Endothelial cell of umbilical vein (primary cell): Measurements from ENCODE around the gene ANKRD23. TPM values are rescaled to one million over a fixed set of nuclear protein-coding genes. Genes with fewer than 3 reads are reported as not detected.

Experiments used
- BruUV-seq: library from RNA; stranded (reverse); fragments of 400-500 nt; replicated peaks from 2 replicates; lab custom pipeline; 2021; lab: Mats Ljungman, UMichigan
- CTCF ChIA-PET: fragments of 300-600, 350-600 bp; sonication (Branson Sonifier 250); formaldehyde crosslinking; loops from one replicate; lab custom pipeline; 2021; ENCODE audit warnings: antibody characterized with exemption, inconsistent platforms; lab: Charles Lee
- POLR2A ChIA-PET: fragments of 300-600, 350-600 bp; sonication (Branson Sonifier 250); formaldehyde crosslinking; loops from one replicate; lab custom pipeline; 2021; ENCODE audit warnings: antibody characterized with exemption, inconsistent platforms; lab: Charles Lee
- DNase-seq: peaks from one replicate; pipeline ENCODE4 v3.0.0-alpha.2; 2011; ENCODE audit warnings: low read depth, low spot score
- FAIRE-seq: peaks from 2 replicates; lab custom pipeline; 2011; peaks lifted over from hg19 to GRCh38; lab: Jason Lieb, UNC
- H2AFZ ChIP-seq: 2 replicates; pipeline ENCODE4 v1.6.0; 2012; ENCODE audit warnings: low read depth, low read length, control low read depth, inconsistent platforms
- H3K27ac ChIP-seq: 2 replicates; pipeline ENCODE4 v1.5.1; 2011; ENCODE audit warnings: low read depth, mild to moderate bottlenecking, control low read depth, low read length, moderate library complexity; ENCODE audit not compliant: insufficient read depth
- H3K27me3 ChIP-seq, 2 experiments: 2 replicates each; pipeline versions ENCODE4 v1.6.0 to v1.6.1; 2011; ENCODE audit warnings: low read length in 2 of 2, mixed read lengths in 1 of 2; ENCODE audit not compliant: control insufficient read depth in 2 of 2, insufficient read depth in 2 of 2
- H3K36me3 ChIP-seq, 2 experiments: 2 replicates in 1 of 2; 3 replicates in 1 of 2; pipeline ENCODE4 v1.5.1; 2011; ENCODE audit warnings: low read length in 2 of 2, mild to moderate bottlenecking in 1 of 2, moderate library complexity in 1 of 2; ENCODE audit not compliant: control insufficient read depth in 2 of 2, insufficient read depth in 2 of 2; ENCODE audit errors: extremely low read depth in 1 of 2
- H3K4me1 ChIP-seq: 3 replicates; pipeline ENCODE4 v1.5.1; 2011; ENCODE audit warnings: mild to moderate bottlenecking, low read length; ENCODE audit not compliant: control insufficient read depth, insufficient read depth; ENCODE audit errors: extremely low read depth
- H3K4me2 ChIP-seq: 2 replicates; pipeline ENCODE4 v1.6.1; 2011; ENCODE audit warnings: low read length, control low read depth, mixed read lengths; ENCODE audit not compliant: insufficient read depth
- H3K4me3 ChIP-seq, 3 experiments: fragments of 200-600 bp in 1 of 3; sonication (generic), shearing (Covaris generic) in 1 of 3; replicated peaks in 1 of 3; 2 replicates each; pipeline ENCODE4 v1.5.1; 2011 to 2016; ENCODE audit warnings: control low read depth in 3 of 3, low read length in 3 of 3, mild to moderate bottlenecking in 2 of 3, inconsistent platforms in 1 of 3, low read depth in 1 of 3, moderate library complexity in 1 of 3; ENCODE audit not compliant: insufficient read depth in 1 of 3
- H3K79me2 ChIP-seq: 2 replicates; pipeline ENCODE4 v1.6.0; 2012; ENCODE audit warnings: low read length, inconsistent platforms; ENCODE audit not compliant: control insufficient read depth, insufficient read depth
- H3K9ac ChIP-seq: replicated peaks from 2 replicates; pipeline ENCODE3; 2011; ENCODE audit warnings: low read length, control low read depth; ENCODE audit not compliant: insufficient read depth; ENCODE audit errors: extremely low read depth
- H3K9me1 ChIP-seq: replicated peaks from 3 replicates; pipeline ENCODE4 v1.6.0; 2011; ENCODE audit warnings: mild to moderate bottlenecking, low read length; ENCODE audit not compliant: control insufficient read depth, insufficient read depth; ENCODE audit errors: extremely low read depth
- H3K9me3 ChIP-seq: replicated peaks from 2 replicates; pipeline ENCODE4 v1.5.1; 2012; ENCODE audit warnings: low read length, inconsistent platforms; ENCODE audit not compliant: control insufficient read depth, insufficient read depth
- H4K20me1 ChIP-seq: replicated peaks from 2 replicates; pipeline ENCODE3; 2011; ENCODE audit warnings: mild to moderate bottlenecking, low read length; ENCODE audit not compliant: control insufficient read depth, insufficient read depth; ENCODE audit errors: extremely low read depth
- CTCF ChIP-seq, 2 donors: IDR thresholded peaks; 1 replicate in 1 of 2; 2 replicates in 1 of 2; pipeline ENCODE4 v1.5.1; 2011; ENCODE audit warnings: low read length in 2 of 2, mild to moderate bottlenecking in 2 of 2, moderate library complexity in 2 of 2, control low read depth in 1 of 2, inconsistent platforms in 1 of 2, low read depth in 1 of 2; ENCODE audit not compliant: insufficient read depth in 1 of 2; ENCODE audit errors: extremely low read depth in 1 of 2
- EZH2 ChIP-seq: IDR thresholded peaks from 2 replicates; pipeline ENCODE4 v1.6.1; 2012; ENCODE audit warnings: borderline replicate concordance, low read depth, mild to moderate bottlenecking, moderate library complexity, low read length, inconsistent platforms; ENCODE audit not compliant: severe bottlenecking
- FOS ChIP-seq: IDR thresholded peaks from 2 replicates; pipeline ENCODE4 v1.6.1; 2011; ENCODE audit warnings: mild to moderate bottlenecking, low read length, moderate library complexity, borderline replicate concordance; ENCODE audit not compliant: insufficient read depth
- GATA2 ChIP-seq: IDR thresholded peaks from 2 replicates; pipeline ENCODE4 v1.7.0; 2011; ENCODE audit warnings: low read depth, mild to moderate bottlenecking, moderate library complexity, mixed read lengths, low read length; ENCODE audit not compliant: insufficient read length, insufficient read depth
- JUN ChIP-seq: IDR thresholded peaks from 2 replicates; pipeline ENCODE4 v1.6.1; 2011; ENCODE audit warnings: borderline replicate concordance, low read depth; ENCODE audit not compliant: insufficient read length, insufficient read depth
- MAX ChIP-seq: IDR thresholded peaks from 2 replicates; pipeline ENCODE4 v1.6.1; 2011; ENCODE audit not compliant: insufficient read depth, insufficient read length
- MYC ChIP-seq: IDR thresholded peaks from one replicate; pipeline ENCODE4 v1.6.1; 2011; ENCODE audit warnings: mild to moderate bottlenecking, low read depth, low read length
- POLR2A ChIP-seq: IDR thresholded peaks from 2 replicates; pipeline ENCODE4 v1.6.1; 2012; ENCODE audit warnings: low read depth, mild to moderate bottlenecking, control low read depth, low read length
- POLR2AphosphoS5 ChIP-seq: IDR thresholded peaks from 2 replicates; pipeline ENCODE4 v1.6.1; 2012; ENCODE audit warnings: low read depth, mild to moderate bottlenecking, control low read depth, low read length, moderate library complexity; ENCODE audit not compliant: insufficient read depth
- dilution Hi-C: fragments of 300-500 bp; cut with MboI; formaldehyde crosslinking; loops from one replicate; pipeline ENCODE4 v1.15.0; 2019; ENCODE audit warnings: low sequenced_read_pairs; ENCODE audit not compliant: extremely low pct_ligation_motif_present
- intact Hi-C: fragments of 100-400 bp; cut with micrococcal nuclease; formaldehyde crosslinking; loops from one replicate; pipeline ENCODE4 v1.10.0; 2022
- polyA plus RNA-seq, 4 experiments: library from polyadenylated mRNA; depleted of rRNA in 3 of 4; stranded (reverse) in 3 of 4; unstranded in 1 of 4; fragments of >200 nt; gene quantifications; 2 replicates each; pipeline versions ENCODE4 v1.2.1 to v1.2.3, GENCODE V29; 2011 to 2012; ENCODE audit warnings: missing spikeins in 1 of 4
- total RNA-seq: library from RNA; stranded (reverse); gene quantifications from 2 replicates; pipeline ENCODE4 v1.2.3, GENCODE V29; 2021

Gene ANKRD23
- total and polyA plus RNA-seq, 2 donors (not counting 3 experiments of a cell fraction or from before 2014, with no cell fraction given), result 1.7 to 3.6 TPM

- Histone ChIP-seq H3K79me2 (no peaks in the 10 kb centered on the region), H3K27me3 (no peaks in the 10 kb centered on the region), H4K20me1 (no peaks in the 10 kb centered on the region), H3K4me2 (no peak overlapping the region), H3K9me3 (no peaks in the 10 kb centered on the region), H3K9ac (no peak overlapping the region), H3K27ac (no peak overlapping the region), H2AFZ (no peak overlapping the region), H3K4me3 (no peak overlapping the region), H3K36me3 (no peaks in the 10 kb centered on the region), H3K4me1 (no peaks in the 10 kb centered on the region), H3K9me1 (no peaks in the 10 kb centered on the region)
- ChIA-PET POLR2A (interaction anchor here (1.1 kb wide), 1 partner anchor 8 kb away, joined by 5 read pairs; no protein-coding TSS in a partner anchor), CTCF (interaction anchor here (1.9 kb wide), 1 partner anchor 23 kb away, joined by 4 read pairs; the partner anchor contains the start of gene ANKRD39)
- no TSS peak for BruUV-seq
- intact Hi-C loops (no loop called here), dilution Hi-C loops (no loop called here)
- FAIRE-seq, result no peak
- no peak for DNase-seq
- no peak for TF ChIP-seq MYC
Measured at GRCh38 chr2:96880891-96881273, 37.1 kb upstream of the ANKRD23 start.

GRCh38 chr2:96879545-96880040 is 35.8 kb upstream of the ANKRD23 start:
- Histone ChIP-seq H3K4me3 (no peak overlapping the region), H3K36me3 (no peaks in the 10 kb centered on the region), H3K9me1 (no peaks in the 10 kb centered on the region), H3K79me2 (no peaks in the 10 kb centered on the region), H3K9me3 (no peaks in the 10 kb centered on the region), H4K20me1 (no peaks in the 10 kb centered on the region), H3K27ac (no peak overlapping the region), H2AFZ (no peak overlapping the region), H3K4me2 (no peak overlapping the region), H3K27me3 (peaks cover 0 to 2% of the 10 kb centered on the region in 2 experiments), H3K4me1 (no peaks in the 10 kb centered on the region), H3K9ac (no peak overlapping the region)
- FAIRE-seq (no peak), DNase-seq (no peak)
- ChIA-PET CTCF (interaction anchor here (0.7 kb wide), 1 partner anchor 11 kb away, joined by 3 read pairs; no protein-coding TSS in a partner anchor), POLR2A (no interaction called here)
- TF ChIP-seq MYC (no peak), JUN (no peak), POLR2AphosphoS5 (no peak), MAX (no peak), CTCF (IDR thresholded peaks at IDR 0.05; ENCODE audit: extremely low read depth in 1 of 2, insufficient read depth in 1 of 2, low read depth in 1 of 2, low read length in 2 of 2) (no peak), FOS (no peak), EZH2 (no peak), POLR2A (no peak), GATA2 (no peak)
- dilution Hi-C loops (no loop called here), intact Hi-C loops (no loop called here)
- BruUV-seq, result no TSS peak
